ENCODE data around the gene BLM. TPM values are rescaled to one million over a fixed set of nuclear protein-coding genes. Genes with fewer than 3 reads are reported as not detected.
A peak's percentile ranks its signal among the peaks of the same experiment; 100 is the strongest.

The BLM gene
- total and polyA plus RNA-seq, 2 donors (not counting 1 experiment from before 2014, with no cell fraction given): 1.5 to 1.7 TPM

GRCh38 chr15:90813796-90814190 lies 96.6 kb downstream of the BLM start:
- DNase-seq (ENCODE audit: low read depth in 2 of 2): no peak
- H3K4me2 ChIP-seq (ENCODE audit: extremely low read depth, insufficient read depth, low read length): no peak overlapping the region

GRCh38 chr15:90814191-90814821 lies 97.2 kb downstream of the BLM start:
- no peak overlapping the region for H3K9ac ChIP-seq (ENCODE audit: insufficient read depth, low read length)
- TF ChIP-seq, protein P1, sequence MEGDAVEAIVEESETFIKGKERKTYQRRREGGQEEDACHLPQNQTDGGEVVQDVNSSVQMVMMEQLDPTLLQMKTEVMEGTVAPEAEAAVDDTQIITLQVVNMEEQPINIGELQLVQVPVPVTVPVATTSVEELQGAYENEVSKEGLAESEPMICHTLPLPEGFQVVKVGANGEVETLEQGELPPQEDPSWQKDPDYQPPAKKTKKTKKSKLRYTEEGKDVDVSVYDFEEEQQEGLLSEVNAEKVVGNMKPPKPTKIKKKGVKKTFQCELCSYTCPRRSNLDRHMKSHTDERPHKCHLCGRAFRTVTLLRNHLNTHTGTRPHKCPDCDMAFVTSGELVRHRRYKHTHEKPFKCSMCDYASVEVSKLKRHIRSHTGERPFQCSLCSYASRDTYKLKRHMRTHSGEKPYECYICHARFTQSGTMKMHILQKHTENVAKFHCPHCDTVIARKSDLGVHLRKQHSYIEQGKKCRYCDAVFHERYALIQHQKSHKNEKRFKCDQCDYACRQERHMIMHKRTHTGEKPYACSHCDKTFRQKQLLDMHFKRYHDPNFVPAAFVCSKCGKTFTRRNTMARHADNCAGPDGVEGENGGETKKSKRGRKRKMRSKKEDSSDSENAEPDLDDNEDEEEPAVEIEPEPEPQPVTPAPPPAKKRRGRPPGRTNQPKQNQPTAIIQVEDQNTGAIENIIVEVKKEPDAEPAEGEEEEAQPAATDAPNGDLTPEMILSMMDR (conservative IDR thresholded peaks at IDR 0.05 in 1 of 2, IDR thresholded peaks at IDR 0.05 in 1 of 2; ENCODE audit: low read depth in 1 of 2, low read length in 2 of 2): no peak
- no peak for TF ChIP-seq EZH2 (IDR thresholded peaks at IDR 0.05; ENCODE audit: low read length, missing control alignments)
- peak in 1 of 2 donors; percentile 56 for DNase-seq (ENCODE audit: low read depth in 2 of 2)
- H2AFZ ChIP-seq (ENCODE audit: low read length): no peak overlapping the region
- H4K20me1 ChIP-seq (ENCODE audit: control insufficient read depth, extremely low read depth, insufficient read depth, low read length): no peaks in the 10 kb centered on the region
- no peak overlapping the region for H3K27ac ChIP-seq (ENCODE audit: insufficient read depth, low read length)
- H3K36me3 ChIP-seq (ENCODE audit: control insufficient read depth, insufficient read depth, low read length): no peaks in the 10 kb centered on the region
- H3K4me1 ChIP-seq (ENCODE audit: control insufficient read depth, extremely low read depth, insufficient read depth, low read length): no peaks in the 10 kb centered on the region
- H3K4me3 ChIP-seq (replicated peaks in 1 of 4; ENCODE audit: control extremely low read depth in 1 of 4, insufficient read depth in 1 of 4, low read depth in 3 of 4, low read length in 4 of 4): no peak overlapping the region
- H3K4me2 ChIP-seq (ENCODE audit: extremely low read depth, insufficient read depth, low read length): no peak overlapping the region
- H3K79me2 ChIP-seq (ENCODE audit: control insufficient read depth, insufficient read depth, low read length): no peaks in the 10 kb centered on the region
- no peaks in the 10 kb centered on the region for H3K27me3 ChIP-seq (ENCODE audit: control insufficient read depth, insufficient read depth, low read length)
- no peaks in the 10 kb centered on the region for H3K9me3 ChIP-seq (ENCODE audit: control insufficient read depth, insufficient read depth, low read depth, low read length)

More at GRCh38 chr15:90813796-90814190, 96.6 kb downstream of the BLM start:
- TF ChIP-seq, protein P1 (conservative IDR thresholded peaks at IDR 0.05 in 1 of 2, IDR thresholded peaks at IDR 0.05 in 1 of 2; ENCODE audit: low read depth in 1 of 2, low read length in 2 of 2): no peak
- no peak for TF ChIP-seq EZH2 (IDR thresholded peaks at IDR 0.05; ENCODE audit: low read length, missing control alignments)
- no peaks in the 10 kb centered on the region for H3K36me3 ChIP-seq (ENCODE audit: control insufficient read depth, insufficient read depth, low read length)
- no peaks in the 10 kb centered on the region for H3K4me1 ChIP-seq (ENCODE audit: control insufficient read depth, extremely low read depth, insufficient read depth, low read length)
- H3K4me3 ChIP-seq (replicated peaks in 1 of 4; ENCODE audit: control extremely low read depth in 1 of 4, insufficient read depth in 1 of 4, low read depth in 3 of 4, low read length in 4 of 4): no peak overlapping the region
- no peaks in the 10 kb centered on the region for H3K9me3 ChIP-seq (ENCODE audit: control insufficient read depth, insufficient read depth, low read depth, low read length)
- H3K27ac ChIP-seq (ENCODE audit: insufficient read depth, low read length): no peak overlapping the region
- no peaks in the 10 kb centered on the region for H3K79me2 ChIP-seq (ENCODE audit: control insufficient read depth, insufficient read depth, low read length)
- H3K27me3 ChIP-seq (ENCODE audit: control insufficient read depth, insufficient read depth, low read length): no peaks in the 10 kb centered on the region
- no peak overlapping the region for H2AFZ ChIP-seq (ENCODE audit: low read length)
- no peak overlapping the region for H3K9ac ChIP-seq (ENCODE audit: insufficient read depth, low read length)
- no peaks in the 10 kb centered on the region for H4K20me1 ChIP-seq (ENCODE audit: control insufficient read depth, extremely low read depth, insufficient read depth, low read length)

GRCh38 chr15:90816401-90817116 lies 99.4 kb downstream of the BLM start:
- H2AFZ ChIP-seq (ENCODE audit: low read length): no peak overlapping the region
- no peaks in the 10 kb centered on the region for H4K20me1 ChIP-seq (ENCODE audit: control insufficient read depth, extremely low read depth, insufficient read depth, low read length)
- no peak overlapping the region for H3K4me3 ChIP-seq (replicated peaks in 1 of 4; ENCODE audit: control extremely low read depth in 1 of 4, insufficient read depth in 1 of 4, low read depth in 3 of 4, low read length in 4 of 4)
- TF ChIP-seq, protein P1 (conservative IDR thresholded peaks at IDR 0.05 in 1 of 2, IDR thresholded peaks at IDR 0.05 in 1 of 2; ENCODE audit: low read depth in 1 of 2, low read length in 2 of 2): no peak
- no peak for TF ChIP-seq EZH2 (IDR thresholded peaks at IDR 0.05; ENCODE audit: low read length, missing control alignments)
- H3K27me3 ChIP-seq (ENCODE audit: control insufficient read depth, insufficient read depth, low read length): no peaks in the 10 kb centered on the region
- H3K36me3 ChIP-seq (ENCODE audit: control insufficient read depth, insufficient read depth, low read length): no peaks in the 10 kb centered on the region
- H3K27ac ChIP-seq (ENCODE audit: insufficient read depth, low read length): no peak overlapping the region
- no peaks in the 10 kb centered on the region for H3K4me1 ChIP-seq (ENCODE audit: control insufficient read depth, extremely low read depth, insufficient read depth, low read length)
- no peak for DNase-seq (ENCODE audit: low read depth in 2 of 2)
- no peaks in the 10 kb centered on the region for H3K9me3 ChIP-seq (ENCODE audit: control insufficient read depth, insufficient read depth, low read depth, low read length)
- H3K4me2 ChIP-seq (ENCODE audit: extremely low read depth, insufficient read depth, low read length): no peak overlapping the region
- no peak overlapping the region for H3K9ac ChIP-seq (ENCODE audit: insufficient read depth, low read length)
- no peaks in the 10 kb centered on the region for H3K79me2 ChIP-seq (ENCODE audit: control insufficient read depth, insufficient read depth, low read length)
